H7 (cell line): Measurements from ENCODE around the gene PTPRH. TPM values are rescaled to one million over a fixed set of nuclear protein-coding genes. Genes with fewer than 3 reads are reported as not detected.
"Not testable (repeated sequence)": the region's sequence is repeated elsewhere in the genome, so short reads cannot be mapped to it uniquely, and the experiment has no call there.

Experiments used
- DNase-seq: peaks from one replicate; pipeline ENCODE4 v3.0.0; 2012
- H3K27me3 ChIP-seq: 2 replicates; pipeline ENCODE4 v1.6.0; 2011; ENCODE audit warnings: mild to moderate bottlenecking, low read length; ENCODE audit not compliant: control insufficient read depth, insufficient read depth
- H3K36me3 ChIP-seq: replicated peaks from 2 replicates; pipeline ENCODE4 v1.5.1; 2011; ENCODE audit warnings: low read length; ENCODE audit not compliant: control insufficient read depth, insufficient read depth
- H3K4me3 ChIP-seq: 2 replicates; pipeline ENCODE4 v1.5.1; 2011; ENCODE audit warnings: low read depth, mild to moderate bottlenecking, control low read depth, low read length, moderate library complexity; ENCODE audit not compliant: insufficient read depth
- total RNA-seq: library from RNA; depleted of rRNA; stranded (reverse); fragments of >200 nt; shearing (Covaris generic); gene quantifications from 2 replicates; pipeline ENCODE4 v1.2.3, GENCODE V29; 2014

The PTPRH gene
- total RNA-seq, 1 experiment from 2014 or later = 2.3 TPM

DNA sequence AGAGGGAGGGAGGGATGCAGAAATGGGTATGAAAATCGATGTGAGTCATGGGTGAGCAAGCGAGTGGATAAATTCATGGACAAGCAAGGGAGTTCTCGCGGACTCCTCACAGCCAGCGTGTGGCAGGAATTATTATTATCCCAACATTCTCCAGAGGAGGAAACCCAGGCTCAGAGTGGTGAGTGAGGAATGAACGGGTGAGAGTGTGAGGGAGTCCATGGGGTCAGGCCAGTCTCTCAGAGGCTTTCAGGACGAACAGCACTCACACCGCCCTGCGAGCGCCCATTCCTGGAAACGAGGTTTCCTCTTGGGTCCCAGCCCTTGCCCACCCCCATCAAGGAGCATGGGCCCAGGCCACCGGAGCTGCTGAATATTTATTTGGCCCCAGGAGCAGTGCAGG lies 36.6 kb downstream of the PTPRH start:
- no peaks in the 10 kb centered on the region for H3K36me3 ChIP-seq
- H3K4me3 ChIP-seq = peak overlapping the region; percentile 63; the same call in 1 of the 2 replicates
- DNase-seq = peak; percentile 66
- peaks cover 66% of the 10 kb centered on the region for H3K27me3 ChIP-seq

- H3K4me3 ChIP-seq, H3K36me3 ChIP-seq: not testable (repeated sequence)
- peak; percentile 28 for DNase-seq
- H3K27me3 ChIP-seq = peaks cover 67% of the 10 kb centered on the region
These were observed 37.0 kb downstream of the PTPRH start for GRCh38 chr19:55172318-55172717.

GRCh38 chr19:55171440-55171839 lies 37.9 kb downstream of the PTPRH start:
- no peaks in the 10 kb centered on the region for H3K36me3 ChIP-seq
- no peak overlapping the region for H3K4me3 ChIP-seq
- H3K27me3 ChIP-seq = peaks cover 61% of the 10 kb centered on the region
- DNase-seq = no peak

- no peak for DNase-seq
- no peaks in the 10 kb centered on the region for H3K36me3 ChIP-seq
- peaks cover 52% of the 10 kb centered on the region for H3K27me3 ChIP-seq
- H3K4me3 ChIP-seq = no peak overlapping the region
These were observed 40.2 kb downstream of the PTPRH start for GRCh38 chr19:55169136-55169535.

GRCh38 chr19:55166530-55167268 lies 42.6 kb downstream of the PTPRH start, which contains the start of gene DNAAF3:
Gene DNAAF3 (minus strand): TSS chr19:55166613. CDS start chr19:55166413, 200 bp downstream.
- no peaks in the 10 kb centered on the region for H3K36me3 ChIP-seq
- peaks cover 51% of the 10 kb centered on the region for H3K27me3 ChIP-seq
- peak within 1 kb of the TSS; percentile 51 for H3K4me3 ChIP-seq
- DNase-seq = peak; percentile 100

DNA sequence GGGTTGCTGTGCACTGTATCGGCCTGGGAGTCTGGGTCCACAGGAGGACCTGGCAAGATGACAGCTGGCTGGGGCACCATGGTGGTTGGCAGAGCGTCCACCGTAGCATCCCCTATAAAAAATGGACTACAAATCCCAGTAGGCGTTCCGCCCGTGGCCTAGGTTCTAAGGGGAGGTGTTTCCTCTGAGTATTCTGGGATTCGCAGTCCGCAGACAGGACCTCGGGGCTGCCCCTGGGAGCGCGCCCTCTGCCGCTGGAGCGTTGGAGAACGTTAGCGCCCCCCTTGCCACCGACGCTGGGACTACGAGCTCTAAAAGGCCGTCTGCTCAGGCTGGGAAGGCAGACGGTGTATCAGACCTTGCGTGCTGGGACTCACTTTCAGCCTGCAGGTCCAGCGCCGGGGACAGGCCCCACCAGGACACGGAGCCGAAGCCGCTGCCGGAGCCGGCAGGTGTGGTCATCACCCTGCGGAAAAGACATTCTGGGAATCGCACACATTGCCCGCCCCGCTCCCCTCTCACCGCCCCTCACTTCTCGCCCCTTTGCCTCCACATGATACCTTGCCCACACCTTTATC lies 43.3 kb downstream of the PTPRH start:
- Histone ChIP-seq H3K4me3 (peak overlapping the region; percentile 51), H3K27me3 (peaks cover 51% of the 10 kb centered on the region), H3K36me3 (no peaks in the 10 kb centered on the region)
- peak; percentile 92 for DNase-seq

GRCh38 chr19:55161571-55162322 lies 47.6 kb downstream of the PTPRH start:
- Histone ChIP-seq H3K4me3 (peak overlapping the region; percentile 37; the same call in 1 of the 2 replicates), H3K36me3 (no peaks in the 10 kb centered on the region)
- DNase-seq = peak; percentile 71

GRCh38 chr19:55160986-55161365 lies 48.3 kb downstream of the PTPRH start:
- Histone ChIP-seq H3K36me3 (no peaks in the 10 kb centered on the region), H3K27me3 (peaks cover 64% of the 10 kb centered on the region), H3K4me3 (peak overlapping the region; percentile 37; the same call in 1 of the 2 replicates)
- DNase-seq = no peak

More at GRCh38 chr19:55161571-55162322, 47.6 kb downstream of the PTPRH start:
- H3K27me3 ChIP-seq = peaks cover 57% of the 10 kb centered on the region

- Histone ChIP-seq H3K27me3 (peaks cover 63% of the 10 kb centered on the region), H3K36me3 (no peaks in the 10 kb centered on the region), H3K4me3 (peak overlapping the region; percentile 37; the same call in 1 of the 2 replicates)
- DNase-seq = peak; percentile 100
These were observed 48.9 kb downstream of the PTPRH start for GRCh38 chr19:55160128-55160985.

GRCh38 chr19:55158848-55159749 lies 50.2 kb downstream of the PTPRH start:
- H3K27me3 ChIP-seq = peaks cover 59% of the 10 kb centered on the region
- peak; percentile 72 for DNase-seq
- peaks cover 1% of the 10 kb centered on the region; the same call in 1 of the 2 replicates for H3K36me3 ChIP-seq
- H3K4me3 ChIP-seq = no peak overlapping the region

- H3K36me3 ChIP-seq = peaks cover 1% of the 10 kb centered on the region
- no peak for DNase-seq
- peaks cover 54% of the 10 kb centered on the region for H3K27me3 ChIP-seq
- no peak overlapping the region for H3K4me3 ChIP-seq
These were observed 50.9 kb downstream of the PTPRH start for GRCh38 chr19:55158423-55158822.

DNA sequence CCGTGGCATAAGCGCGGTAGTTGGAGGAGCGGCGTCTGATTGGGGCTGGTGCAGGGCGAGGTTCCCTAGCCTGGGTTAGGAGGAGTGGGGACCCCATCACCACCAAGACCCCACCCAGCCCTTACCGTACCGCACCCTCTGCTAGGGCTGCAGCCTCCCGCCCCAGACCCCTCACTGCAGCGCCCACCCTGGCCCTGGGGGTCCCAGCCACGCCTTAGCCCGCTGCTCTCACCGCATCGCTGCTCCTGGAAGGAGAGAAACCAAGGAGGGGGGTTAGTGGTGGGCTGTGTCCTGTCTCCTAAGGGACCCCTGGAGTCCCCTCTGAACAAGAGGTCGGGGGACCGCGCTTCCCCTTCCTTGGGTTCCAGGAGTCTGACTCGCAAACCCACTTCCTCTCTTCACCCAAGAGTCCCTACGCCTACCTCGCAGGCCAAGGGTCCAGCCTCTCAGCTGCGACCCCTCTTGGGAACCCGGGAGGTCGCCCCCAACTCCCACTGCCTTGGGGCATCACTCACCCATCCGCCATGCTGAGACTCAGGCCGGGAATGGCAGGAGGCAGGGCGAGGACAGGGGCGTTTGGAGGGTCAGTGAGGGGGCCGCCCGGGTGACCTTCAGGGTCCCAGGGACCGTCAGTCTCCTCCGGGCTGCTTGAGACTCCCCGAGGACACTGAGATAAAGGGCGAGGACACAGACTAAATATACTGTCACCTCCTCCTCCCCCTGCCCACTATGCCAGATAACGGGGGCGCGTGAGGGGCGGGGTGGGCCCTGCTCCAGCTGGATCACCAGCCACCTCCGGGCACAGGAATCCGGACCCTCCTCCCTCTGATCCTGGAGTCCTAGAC lies 52.0 kb downstream of the PTPRH start, which contains the start of gene TNNI3:
Gene TNNI3, minus strand, starts transcription at position 669 of the 845 bp plus-strand sequence. Its CDS starts 143 bp downstream, at position 526.
- Histone ChIP-seq H3K36me3 (peaks cover 1% of the 10 kb centered on the region), H3K27me3 (peaks cover 47% of the 10 kb centered on the region), H3K4me3 (peak within 1 kb of the TSS; percentile 60)
- peak; percentile 54 for DNase-seq
